IMR-90 (cell line): ENCODE measurements around the gene CENPH.

Source experiments
- BHLHE40 ChIP-seq: fragments of 150-350 bp; IDR thresholded peaks from 2 replicates; pipeline ENCODE4 v1.6.1; 2016; ENCODE audit warnings: mild to moderate bottlenecking, low read depth, low read length
- CEBPB ChIP-seq: IDR thresholded peaks from 2 replicates; pipeline ENCODE4 v1.6.1; 2012; ENCODE audit warnings: low read depth, low read length, improper control_type of control experiment
- FOS ChIP-seq: fragments of 150-350 bp; IDR thresholded peaks from 2 replicates; pipeline ENCODE4 v1.6.1; 2016; ENCODE audit warnings: low read depth, low read length
- MAFK ChIP-seq: IDR thresholded peaks from 2 replicates; pipeline ENCODE4 v1.6.1; 2012; ENCODE audit warnings: low read depth, low read length, improper control_type of control experiment
- MAZ ChIP-seq: IDR thresholded peaks from 2 replicates; pipeline ENCODE4 v1.6.1; 2012; ENCODE audit warnings: low read depth, mild to moderate bottlenecking, low read length, improper control_type of control experiment, moderate library complexity, borderline replicate concordance
- MXI1 ChIP-seq: IDR thresholded peaks from 2 replicates; pipeline ENCODE4 v1.6.1; 2012; ENCODE audit warnings: low read depth, mild to moderate bottlenecking, low read length, moderate library complexity, borderline replicate concordance
- POLR2A ChIP-seq: IDR thresholded peaks from 2 replicates; pipeline ENCODE4 v1.6.1; 2012; ENCODE audit warnings: mild to moderate bottlenecking, low read depth, low read length
- RAD21 ChIP-seq: IDR thresholded peaks from 2 replicates; pipeline ENCODE4 v1.6.1; 2012; ENCODE audit warnings: low read length, improper control_type of control experiment
- RCOR1 ChIP-seq: IDR thresholded peaks from 2 replicates; pipeline ENCODE4 v1.6.1; 2012; ENCODE audit warnings: mild to moderate bottlenecking, low read length, improper control_type of control experiment; ENCODE audit not compliant: insufficient replicate concordance
- RFX5 ChIP-seq: IDR thresholded peaks from 2 replicates; pipeline ENCODE4 v1.8.0; 2012; ENCODE audit warnings: low read depth, mild to moderate bottlenecking, low read length, moderate library complexity
- SMC3 ChIP-seq: fragments of 150-350 bp; IDR thresholded peaks from 2 replicates; pipeline ENCODE4 v1.6.1; 2016; ENCODE audit warnings: low read depth, mild to moderate bottlenecking, antibody characterized with exemption, low read length, moderate library complexity
- TF ChIP-seq, protein P1 (sequence below): conservative IDR thresholded peaks from 2 replicates; pipeline ENCODE4 v1.5.1; 2012; ENCODE audit warnings: mild to moderate bottlenecking, low read depth, low read length, improper control_type of control experiment
- TF ChIP-seq, protein P2 (sequence below): fragments of 150-350 bp; IDR thresholded peaks from 2 replicates; pipeline ENCODE4 v1.6.1; 2017; ENCODE audit warnings: mild to moderate bottlenecking, antibody characterized with exemption, low read length, low read depth
- TF ChIP-seq, protein P3 (sequence below): fragments of 150-350 bp; IDR thresholded peaks from 2 replicates; pipeline ENCODE4 v1.6.1; 2016; ENCODE audit warnings: low read depth, mild to moderate bottlenecking, low read length, moderate library complexity, borderline replicate concordance

DNA sequence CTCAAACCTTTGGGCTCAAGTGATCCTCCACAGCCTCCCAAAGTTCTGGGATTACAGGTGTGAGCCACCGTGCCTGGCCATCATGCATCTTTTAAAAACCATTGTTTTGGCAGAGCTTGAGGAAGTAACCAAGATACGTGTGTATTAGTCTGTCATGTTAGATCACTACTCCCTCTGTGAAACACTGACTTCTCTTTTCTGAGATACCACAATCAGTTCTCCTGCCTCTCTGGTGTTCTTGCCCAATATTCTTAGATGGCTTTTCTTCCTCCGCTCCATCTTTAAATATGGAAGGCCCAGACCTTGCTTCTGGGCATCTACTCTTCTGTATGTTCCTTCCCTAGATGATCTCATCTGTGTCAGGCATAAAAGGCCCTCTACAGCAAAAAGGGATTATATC is 36.7 kb upstream of the CENPH start:
- TF ChIP-seq MXI1 (no peak), RCOR1 (no peak), RAD21 (no peak), FOS (no peak), POLR2A (no peak), MAFK (no peak), BHLHE40 (no peak), CEBPB (no peak), SMC3 (no peak), RFX5 (no peak), MAZ (no peak)
- TF ChIP-seq, protein P1, sequence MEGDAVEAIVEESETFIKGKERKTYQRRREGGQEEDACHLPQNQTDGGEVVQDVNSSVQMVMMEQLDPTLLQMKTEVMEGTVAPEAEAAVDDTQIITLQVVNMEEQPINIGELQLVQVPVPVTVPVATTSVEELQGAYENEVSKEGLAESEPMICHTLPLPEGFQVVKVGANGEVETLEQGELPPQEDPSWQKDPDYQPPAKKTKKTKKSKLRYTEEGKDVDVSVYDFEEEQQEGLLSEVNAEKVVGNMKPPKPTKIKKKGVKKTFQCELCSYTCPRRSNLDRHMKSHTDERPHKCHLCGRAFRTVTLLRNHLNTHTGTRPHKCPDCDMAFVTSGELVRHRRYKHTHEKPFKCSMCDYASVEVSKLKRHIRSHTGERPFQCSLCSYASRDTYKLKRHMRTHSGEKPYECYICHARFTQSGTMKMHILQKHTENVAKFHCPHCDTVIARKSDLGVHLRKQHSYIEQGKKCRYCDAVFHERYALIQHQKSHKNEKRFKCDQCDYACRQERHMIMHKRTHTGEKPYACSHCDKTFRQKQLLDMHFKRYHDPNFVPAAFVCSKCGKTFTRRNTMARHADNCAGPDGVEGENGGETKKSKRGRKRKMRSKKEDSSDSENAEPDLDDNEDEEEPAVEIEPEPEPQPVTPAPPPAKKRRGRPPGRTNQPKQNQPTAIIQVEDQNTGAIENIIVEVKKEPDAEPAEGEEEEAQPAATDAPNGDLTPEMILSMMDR = no peak
- TF ChIP-seq, protein P2, sequence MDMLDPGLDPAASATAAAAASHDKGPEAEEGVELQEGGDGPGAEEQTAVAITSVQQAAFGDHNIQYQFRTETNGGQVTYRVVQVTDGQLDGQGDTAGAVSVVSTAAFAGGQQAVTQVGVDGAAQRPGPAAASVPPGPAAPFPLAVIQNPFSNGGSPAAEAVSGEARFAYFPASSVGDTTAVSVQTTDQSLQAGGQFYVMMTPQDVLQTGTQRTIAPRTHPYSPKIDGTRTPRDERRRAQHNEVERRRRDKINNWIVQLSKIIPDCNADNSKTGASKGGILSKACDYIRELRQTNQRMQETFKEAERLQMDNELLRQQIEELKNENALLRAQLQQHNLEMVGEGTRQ = no peak
- TF ChIP-seq, protein P3, sequence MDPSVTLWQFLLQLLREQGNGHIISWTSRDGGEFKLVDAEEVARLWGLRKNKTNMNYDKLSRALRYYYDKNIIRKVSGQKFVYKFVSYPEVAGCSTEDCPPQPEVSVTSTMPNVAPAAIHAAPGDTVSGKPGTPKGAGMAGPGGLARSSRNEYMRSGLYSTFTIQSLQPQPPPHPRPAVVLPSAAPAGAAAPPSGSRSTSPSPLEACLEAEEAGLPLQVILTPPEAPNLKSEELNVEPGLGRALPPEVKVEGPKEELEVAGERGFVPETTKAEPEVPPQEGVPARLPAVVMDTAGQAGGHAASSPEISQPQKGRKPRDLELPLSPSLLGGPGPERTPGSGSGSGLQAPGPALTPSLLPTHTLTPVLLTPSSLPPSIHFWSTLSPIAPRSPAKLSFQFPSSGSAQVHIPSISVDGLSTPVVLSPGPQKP = no peak
